ENCODE results near the gene MLKL.
A peak's percentile ranks its signal among the peaks of the same experiment; 100 is the strongest.
"Not testable (repeated sequence)": the region's sequence is repeated elsewhere in the genome, so short reads cannot be mapped to it uniquely, and the experiment has no call there.

MLKL gene

GRCh38 chr16:74654536-74655050 is 46.1 kb downstream of the MLKL start:
- TF ChIP-seq CTCF (IDR thresholded peaks at IDR 0.05; ENCODE audit: insufficient read depth, low read depth, low read length, missing control alignments) = no peak
- no peak overlapping the region for H3K4me3 ChIP-seq (ENCODE audit: low read depth, low read length)
- no peak for DNase-seq (ENCODE audit: low read depth)

- DNase-seq (ENCODE audit: low read depth) = not testable (repeated sequence)
Observed at GRCh38 chr16:74652883-74653282, 47.8 kb downstream of the MLKL start.

GRCh38 chr16:74652249-74652648 is 48.4 kb downstream of the MLKL start:
- no peak for DNase-seq (ENCODE audit: low read depth)
- H3K4me3 ChIP-seq (ENCODE audit: low read depth, low read length) = no peak overlapping the region
- TF ChIP-seq CTCF (IDR thresholded peaks at IDR 0.05; ENCODE audit: insufficient read depth, low read depth, low read length, missing control alignments) = no peak

More at GRCh38 chr16:74652883-74653282, 47.8 kb downstream of the MLKL start:
- not testable (repeated sequence) for H3K4me3 ChIP-seq (ENCODE audit: low read depth, low read length)

- no peak overlapping the region for H3K4me3 ChIP-seq (ENCODE audit: low read depth, low read length)
- TF ChIP-seq CTCF (IDR thresholded peaks at IDR 0.05; ENCODE audit: insufficient read depth, low read depth, low read length, missing control alignments) = no peak
- DNase-seq (ENCODE audit: low read depth) = no peak
Observed at GRCh38 chr16:74651841-74652240, 48.8 kb downstream of the MLKL start.

GRCh38 chr16:74650966-74651567 is 49.6 kb downstream of the MLKL start:
- no peak for DNase-seq (ENCODE audit: low read depth)
- no peak overlapping the region for H3K4me3 ChIP-seq (ENCODE audit: low read depth, low read length)

GRCh38 chr16:74649839-74650504 is 50.7 kb downstream of the MLKL start:
- TF ChIP-seq CTCF (IDR thresholded peaks at IDR 0.05; ENCODE audit: insufficient read depth, low read depth, low read length, missing control alignments) = no peak
- no peak for DNase-seq (ENCODE audit: low read depth)
- H3K4me3 ChIP-seq (ENCODE audit: low read depth, low read length) = no peak overlapping the region

More at GRCh38 chr16:74650966-74651567, 49.6 kb downstream of the MLKL start:
- peak; percentile 29 for TF ChIP-seq CTCF (IDR thresholded peaks at IDR 0.05; ENCODE audit: insufficient read depth, low read depth, low read length, missing control alignments)

- no peak overlapping the region for H3K4me3 ChIP-seq (ENCODE audit: low read depth, low read length)
- TF ChIP-seq CTCF (IDR thresholded peaks at IDR 0.05; ENCODE audit: insufficient read depth, low read depth, low read length, missing control alignments) = no peak
- DNase-seq (ENCODE audit: low read depth) = no peak
Observed at GRCh38 chr16:74641969-74642368, 58.7 kb downstream of the MLKL start.
